Keratinocyte (primary cell): ENCODE measurements around the gene GPR157.

Experiments used
- EZH2 ChIP-seq: IDR thresholded peaks from one replicate; pipeline ENCODE4 v1.6.1; 2012; ENCODE audit warnings: inconsistent platforms, mild to moderate bottlenecking, low read length, moderate library complexity
- TF ChIP-seq, protein P1 (sequence below), 3 experiments: IDR thresholded peaks in 1 of 3; conservative IDR thresholded peaks in 1 of 3; optimal IDR thresholded peaks in 1 of 3; 2 replicates in 2 of 3; 3 replicates in 1 of 3; pipeline versions ENCODE3 to v1.5.1; 2011; ENCODE audit warnings: low read length in 3 of 3, mild to moderate bottlenecking in 3 of 3, moderate library complexity in 2 of 3, control low read depth in 1 of 3, inconsistent platforms in 1 of 3; ENCODE audit not compliant: insufficient read depth in 2 of 3; ENCODE audit errors: extremely low read depth in 1 of 3

DNA sequence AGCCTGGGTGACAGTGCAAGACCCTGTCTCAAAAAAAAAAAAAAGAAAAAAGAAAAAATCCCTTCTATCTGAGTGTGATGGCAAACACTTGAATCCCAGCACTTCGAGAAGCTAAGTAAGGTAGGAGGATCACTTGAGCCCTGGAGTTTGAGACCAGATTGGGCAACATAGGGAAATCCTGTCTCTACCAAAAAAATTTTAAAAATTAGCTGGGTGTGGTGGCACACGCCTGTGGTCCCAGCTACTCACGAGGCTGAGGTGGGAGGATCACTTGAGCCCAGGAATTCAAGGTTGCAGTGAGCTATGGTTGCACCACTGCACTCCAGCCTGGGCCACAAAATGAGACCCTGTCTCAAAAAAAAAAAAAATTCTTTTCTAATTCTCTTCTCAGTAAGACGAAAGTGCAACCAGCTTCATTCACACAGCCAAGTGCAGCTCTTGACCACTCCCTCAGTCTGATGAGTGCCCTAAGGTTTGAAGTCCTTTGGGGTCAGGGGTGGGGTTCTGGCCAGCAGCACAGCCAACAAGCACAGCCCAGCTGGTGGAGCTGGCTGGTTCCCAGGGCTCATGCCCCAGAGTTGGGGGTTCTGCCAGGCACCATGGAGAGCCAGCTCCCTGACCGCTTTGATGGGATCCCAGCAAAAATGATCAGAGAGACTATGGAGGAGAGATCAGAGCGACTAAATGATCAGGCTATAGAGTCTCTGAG, 67.5 kb downstream of the GPR157 start:
- TF ChIP-seq, protein P1, sequence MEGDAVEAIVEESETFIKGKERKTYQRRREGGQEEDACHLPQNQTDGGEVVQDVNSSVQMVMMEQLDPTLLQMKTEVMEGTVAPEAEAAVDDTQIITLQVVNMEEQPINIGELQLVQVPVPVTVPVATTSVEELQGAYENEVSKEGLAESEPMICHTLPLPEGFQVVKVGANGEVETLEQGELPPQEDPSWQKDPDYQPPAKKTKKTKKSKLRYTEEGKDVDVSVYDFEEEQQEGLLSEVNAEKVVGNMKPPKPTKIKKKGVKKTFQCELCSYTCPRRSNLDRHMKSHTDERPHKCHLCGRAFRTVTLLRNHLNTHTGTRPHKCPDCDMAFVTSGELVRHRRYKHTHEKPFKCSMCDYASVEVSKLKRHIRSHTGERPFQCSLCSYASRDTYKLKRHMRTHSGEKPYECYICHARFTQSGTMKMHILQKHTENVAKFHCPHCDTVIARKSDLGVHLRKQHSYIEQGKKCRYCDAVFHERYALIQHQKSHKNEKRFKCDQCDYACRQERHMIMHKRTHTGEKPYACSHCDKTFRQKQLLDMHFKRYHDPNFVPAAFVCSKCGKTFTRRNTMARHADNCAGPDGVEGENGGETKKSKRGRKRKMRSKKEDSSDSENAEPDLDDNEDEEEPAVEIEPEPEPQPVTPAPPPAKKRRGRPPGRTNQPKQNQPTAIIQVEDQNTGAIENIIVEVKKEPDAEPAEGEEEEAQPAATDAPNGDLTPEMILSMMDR (optimal IDR thresholded peaks at IDR 0.05 in 1 of 3, IDR thresholded peaks at IDR 0.05 in 1 of 3, conservative IDR thresholded peaks at IDR 0.05 in 1 of 3; ENCODE audit: extremely low read depth in 1 of 3, insufficient read depth in 2 of 3, low read length in 3 of 3), result no peak
- TF ChIP-seq EZH2, result no peak
